GM12891 (cell line): ENCODE results near the gene ZNF777.

Experiments
- PAX5 ChIP-seq: IDR thresholded peaks from 2 replicates; pipeline ENCODE4 v1.6.1; 2011; ENCODE audit warnings: low read length, moderate library complexity, mild to moderate bottlenecking; ENCODE audit not compliant: insufficient read depth, severe bottlenecking
- POLR2A ChIP-seq: IDR thresholded peaks from 2 replicates; pipeline ENCODE4 v1.6.1; 2011; ENCODE audit warnings: low read depth, low read length, control low read depth
- POLR2AphosphoS5 ChIP-seq: IDR thresholded peaks from 2 replicates; pipeline ENCODE4 v1.6.1; 2011; ENCODE audit warnings: low read depth, low read length, control low read depth
- POU2F2 ChIP-seq: IDR thresholded peaks from 2 replicates; pipeline ENCODE4 v1.6.1; 2011; ENCODE audit warnings: low read depth, mild to moderate bottlenecking, control low read depth, low read length, moderate library complexity
- SPI1 ChIP-seq: IDR thresholded peaks from 2 replicates; pipeline ENCODE4 v1.6.1; 2011; ENCODE audit warnings: low read depth, low read length, control low read depth
- TAF1 ChIP-seq: IDR thresholded peaks from 2 replicates; pipeline ENCODE4 v1.6.1; 2011; ENCODE audit warnings: low read depth, low read length, control low read depth

- no peak for TF ChIP-seq POLR2A
- TF ChIP-seq TAF1 = no peak
- TF ChIP-seq POLR2AphosphoS5 = no peak
- TF ChIP-seq SPI1 = no peak
- TF ChIP-seq POU2F2 = no peak
- TF ChIP-seq PAX5 = no peak
Observed at GRCh38 chr7:149415391-149416071, 45.3 kb downstream of the ZNF777 start.
